GM12873 (cell line): ENCODE measurements around the gene LIN37.

Experiments used
- TF ChIP-seq, protein P1 (sequence below): IDR thresholded peaks from 2 replicates; pipeline ENCODE4 v1.5.1; 2012; ENCODE audit warnings: low read depth, mild to moderate bottlenecking, moderate library complexity, low read length, control low read depth; ENCODE audit not compliant: insufficient read depth; ENCODE audit errors: missing control alignments

The LIN37 gene

DNA sequence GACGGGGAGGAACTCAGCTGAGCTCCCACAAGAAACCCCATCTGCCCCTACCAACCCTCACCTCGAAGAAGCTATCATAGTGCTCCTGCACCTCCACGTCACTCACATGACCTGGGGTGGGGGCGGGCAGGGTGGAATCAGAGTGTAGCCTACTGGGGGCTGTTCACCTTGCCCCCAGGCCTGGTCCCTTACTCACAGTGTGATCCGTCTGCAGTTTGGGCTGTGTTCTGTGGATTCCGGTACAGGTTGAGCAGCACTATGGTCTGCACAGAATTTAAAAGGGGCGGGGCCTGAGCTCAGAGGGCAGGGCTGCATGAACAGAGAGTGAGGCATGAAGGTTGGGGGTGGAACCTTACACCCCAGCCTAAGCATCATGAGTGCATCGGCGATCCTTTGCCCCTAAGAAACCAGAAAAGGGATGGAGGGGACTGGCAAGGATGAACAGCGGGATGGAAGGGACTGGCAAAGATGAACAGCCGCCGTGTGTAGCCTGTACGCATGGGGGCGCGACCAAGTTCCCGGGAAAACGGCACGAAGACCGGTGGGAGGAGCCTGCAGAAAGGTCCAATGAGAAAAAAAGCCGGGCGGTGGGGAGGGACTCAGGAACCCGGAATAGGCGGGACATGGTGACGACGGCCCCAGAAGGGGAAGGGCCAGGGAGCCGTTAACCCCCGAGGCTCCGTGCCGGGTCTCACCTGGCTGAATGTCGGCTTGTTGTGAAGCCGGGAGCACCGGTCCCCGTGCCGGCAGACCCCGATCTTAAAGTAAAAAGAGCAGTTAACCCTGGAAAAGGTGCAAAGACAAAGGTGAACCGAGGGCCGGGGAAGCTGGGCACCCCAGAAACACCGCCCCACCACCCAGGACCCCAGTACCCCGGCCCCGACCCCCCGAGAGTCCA is 3.7 kb upstream of the LIN37 start:
- TF ChIP-seq, protein P1, sequence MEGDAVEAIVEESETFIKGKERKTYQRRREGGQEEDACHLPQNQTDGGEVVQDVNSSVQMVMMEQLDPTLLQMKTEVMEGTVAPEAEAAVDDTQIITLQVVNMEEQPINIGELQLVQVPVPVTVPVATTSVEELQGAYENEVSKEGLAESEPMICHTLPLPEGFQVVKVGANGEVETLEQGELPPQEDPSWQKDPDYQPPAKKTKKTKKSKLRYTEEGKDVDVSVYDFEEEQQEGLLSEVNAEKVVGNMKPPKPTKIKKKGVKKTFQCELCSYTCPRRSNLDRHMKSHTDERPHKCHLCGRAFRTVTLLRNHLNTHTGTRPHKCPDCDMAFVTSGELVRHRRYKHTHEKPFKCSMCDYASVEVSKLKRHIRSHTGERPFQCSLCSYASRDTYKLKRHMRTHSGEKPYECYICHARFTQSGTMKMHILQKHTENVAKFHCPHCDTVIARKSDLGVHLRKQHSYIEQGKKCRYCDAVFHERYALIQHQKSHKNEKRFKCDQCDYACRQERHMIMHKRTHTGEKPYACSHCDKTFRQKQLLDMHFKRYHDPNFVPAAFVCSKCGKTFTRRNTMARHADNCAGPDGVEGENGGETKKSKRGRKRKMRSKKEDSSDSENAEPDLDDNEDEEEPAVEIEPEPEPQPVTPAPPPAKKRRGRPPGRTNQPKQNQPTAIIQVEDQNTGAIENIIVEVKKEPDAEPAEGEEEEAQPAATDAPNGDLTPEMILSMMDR: peak; percentile 26

DNA sequence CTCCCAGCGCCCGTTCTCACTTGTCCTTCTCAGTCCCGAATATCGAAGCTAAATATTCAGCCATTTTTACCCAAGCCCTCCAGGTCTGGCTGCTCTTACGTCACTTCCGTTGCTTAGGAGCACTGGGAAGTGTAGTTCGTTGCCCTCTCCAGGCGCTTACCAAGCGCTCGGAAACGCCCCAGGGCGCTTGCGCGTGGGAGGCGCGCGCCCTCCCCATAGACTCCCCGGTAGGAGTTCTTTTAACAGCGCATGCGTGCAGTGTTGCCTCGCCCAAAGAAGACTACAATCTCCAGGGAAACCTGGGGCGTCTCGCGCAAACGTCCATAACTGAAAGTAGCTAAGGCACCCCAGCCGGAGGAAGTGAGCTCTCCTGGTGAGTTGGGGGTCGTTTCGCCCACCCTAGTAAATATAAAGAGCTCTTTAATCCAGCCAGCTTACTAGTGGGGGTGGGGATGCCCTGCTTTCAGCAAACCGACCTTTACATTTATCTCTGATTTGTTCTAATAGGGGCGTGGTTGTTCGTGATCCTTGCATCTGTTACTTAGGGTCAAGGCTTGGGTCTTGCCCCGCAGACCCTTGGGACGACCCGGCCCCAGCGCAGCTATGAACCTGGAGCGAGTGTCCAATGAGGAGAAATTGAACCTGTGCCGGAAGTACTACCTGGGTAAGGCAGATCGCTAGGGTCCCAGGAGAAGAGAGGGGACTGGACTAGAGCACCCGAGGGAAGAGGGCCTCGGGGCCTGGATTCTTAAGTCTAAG is 2.9 kb upstream of the LIN37 start, which contains the start of the genes PSENEN and U2AF1L4:
Gene PSENEN, plus strand, starts transcription at position 324 of the 759 bp plus-strand sequence. Its CDS starts 280 bp downstream, at position 604.
Gene U2AF1L4, minus strand, starts transcription at position 91 of the 759 bp plus-strand sequence. Its CDS starts 27 bp downstream, at position 64.
- TF ChIP-seq, protein P1: no peak

DNA sequence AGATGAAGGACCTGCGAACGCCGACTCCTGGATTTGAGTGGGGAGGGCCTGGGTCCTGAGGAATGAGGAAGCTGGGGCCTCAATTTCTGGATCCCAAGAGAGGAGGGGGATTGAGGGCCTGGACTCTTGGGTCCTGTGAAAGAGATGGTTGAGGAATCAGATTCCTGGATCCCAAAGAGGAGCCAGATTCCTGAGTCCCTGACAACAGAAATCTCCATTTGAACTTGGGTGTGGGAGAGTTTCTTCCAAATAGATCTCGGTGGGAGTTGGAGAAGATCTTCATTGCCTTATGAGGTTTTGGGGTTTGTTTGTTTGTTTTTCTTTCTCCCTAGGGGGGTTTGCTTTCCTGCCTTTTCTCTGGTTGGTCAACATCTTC is 2.3 kb upstream of the LIN37 start:
- TF ChIP-seq, protein P1: no peak

DNA sequence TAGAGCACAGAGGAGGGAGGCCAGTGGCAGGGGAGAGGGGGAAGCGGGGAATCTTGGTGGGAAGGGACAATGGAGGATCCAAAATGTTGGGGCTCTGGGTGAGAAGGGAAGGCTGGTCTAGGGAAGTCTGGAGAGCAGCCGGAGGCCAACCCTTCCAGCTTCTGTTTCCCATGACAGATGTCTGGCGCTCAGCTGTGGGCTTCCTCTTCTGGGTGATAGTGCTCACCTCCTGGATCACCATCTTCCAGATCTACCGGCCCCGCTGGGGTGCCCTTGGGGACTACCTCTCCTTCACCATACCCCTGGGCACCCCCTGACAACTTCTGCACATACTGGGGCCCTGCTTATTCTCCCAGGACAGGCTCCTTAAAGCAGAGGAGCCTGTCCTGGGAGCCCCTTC is 1.8 kb upstream of the LIN37 start:
- TF ChIP-seq, protein P1: no peak

DNA sequence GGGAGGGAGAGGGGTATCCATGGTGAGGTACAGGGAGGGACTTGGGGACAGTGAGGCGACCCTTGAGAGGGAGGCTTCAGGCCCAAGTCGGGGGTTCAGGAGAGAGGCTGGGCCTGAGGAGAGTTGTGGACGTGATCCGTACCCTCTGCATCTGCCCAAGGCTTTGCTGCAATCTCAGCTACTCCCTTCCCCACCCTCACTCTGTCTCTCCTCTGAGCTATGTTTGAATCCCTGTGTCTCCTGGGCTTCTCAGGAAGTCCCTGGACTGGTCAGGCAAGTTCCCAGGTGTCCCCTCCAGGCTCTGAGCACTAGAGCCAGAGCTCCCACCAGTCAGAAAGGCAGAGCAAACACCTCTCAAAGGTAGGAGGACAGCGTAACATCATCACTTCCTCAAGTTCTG is 1.8 kb downstream of the LIN37 start:
- TF ChIP-seq, protein P1: no peak

DNA sequence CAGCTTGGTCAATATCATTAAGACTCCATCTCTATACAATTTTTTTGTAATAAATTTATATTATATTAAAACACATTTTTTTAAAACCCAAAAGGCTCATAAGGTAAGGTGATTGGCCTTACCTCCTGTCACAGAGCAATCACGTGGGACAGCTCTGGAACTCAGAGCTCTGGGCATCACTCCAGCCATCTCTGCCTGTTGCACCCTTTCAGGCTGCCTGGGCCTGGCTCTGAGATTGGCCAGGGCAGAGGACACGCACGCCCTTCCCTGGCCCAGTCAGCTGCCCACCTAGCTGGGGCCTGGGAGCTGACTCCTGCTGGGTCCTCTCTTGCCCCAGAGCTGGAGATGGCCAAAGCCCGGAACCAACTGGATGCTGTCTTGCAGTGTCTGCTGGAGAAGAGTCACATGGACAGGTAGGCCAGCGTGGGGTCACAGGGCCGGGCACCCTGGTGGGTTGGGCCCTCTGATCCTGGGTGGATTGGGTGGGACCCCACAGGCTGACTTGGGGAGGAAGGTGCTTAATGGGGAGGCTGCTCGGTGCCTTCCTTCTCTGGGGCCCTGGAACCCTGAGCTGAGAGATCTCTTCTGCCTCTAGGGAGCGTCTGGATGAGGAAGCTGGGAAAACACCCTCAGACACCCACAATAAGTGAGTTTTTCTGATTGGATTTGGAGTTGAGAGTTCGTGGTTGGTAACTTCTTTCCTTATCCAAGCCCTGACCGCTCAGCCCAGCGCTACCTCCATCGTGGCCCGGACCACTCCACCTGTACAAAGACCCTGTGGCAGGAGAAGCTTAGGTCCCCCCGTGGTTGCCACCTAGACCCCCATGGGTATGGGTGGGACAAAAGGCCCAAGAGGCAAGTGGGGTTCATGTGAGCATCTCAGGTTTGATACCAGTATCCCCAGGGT is 3.7 kb downstream of the LIN37 start:
- TF ChIP-seq, protein P1: no peak
